C4-2B (cell line): Measurements from ENCODE around the gene MKKS.
A peak's percentile ranks its signal among the peaks of the same experiment; 100 is the strongest.

Source experiments
- H3K27ac ChIP-seq: fragments of 450-650 bp; 2 replicates; pipeline ENCODE4 v1.5.1; 2017
- CTCF ChIP-seq: fragments of 450-650 bp; conservative IDR thresholded peaks from 2 replicates; pipeline ENCODE4 v1.5.1; 2017; ENCODE audit warnings: mild to moderate bottlenecking
- ZFX ChIP-seq: fragments of 450-650 bp; IDR thresholded peaks from 2 replicates; pipeline ENCODE4 v1.6.1; 2017

Gene MKKS

GRCh38 chr20:10367693-10367942, 66.4 kb downstream of the MKKS start:
- no peak overlapping the region for H3K27ac ChIP-seq
- no peak for TF ChIP-seq CTCF
- no peak for TF ChIP-seq ZFX

DNA sequence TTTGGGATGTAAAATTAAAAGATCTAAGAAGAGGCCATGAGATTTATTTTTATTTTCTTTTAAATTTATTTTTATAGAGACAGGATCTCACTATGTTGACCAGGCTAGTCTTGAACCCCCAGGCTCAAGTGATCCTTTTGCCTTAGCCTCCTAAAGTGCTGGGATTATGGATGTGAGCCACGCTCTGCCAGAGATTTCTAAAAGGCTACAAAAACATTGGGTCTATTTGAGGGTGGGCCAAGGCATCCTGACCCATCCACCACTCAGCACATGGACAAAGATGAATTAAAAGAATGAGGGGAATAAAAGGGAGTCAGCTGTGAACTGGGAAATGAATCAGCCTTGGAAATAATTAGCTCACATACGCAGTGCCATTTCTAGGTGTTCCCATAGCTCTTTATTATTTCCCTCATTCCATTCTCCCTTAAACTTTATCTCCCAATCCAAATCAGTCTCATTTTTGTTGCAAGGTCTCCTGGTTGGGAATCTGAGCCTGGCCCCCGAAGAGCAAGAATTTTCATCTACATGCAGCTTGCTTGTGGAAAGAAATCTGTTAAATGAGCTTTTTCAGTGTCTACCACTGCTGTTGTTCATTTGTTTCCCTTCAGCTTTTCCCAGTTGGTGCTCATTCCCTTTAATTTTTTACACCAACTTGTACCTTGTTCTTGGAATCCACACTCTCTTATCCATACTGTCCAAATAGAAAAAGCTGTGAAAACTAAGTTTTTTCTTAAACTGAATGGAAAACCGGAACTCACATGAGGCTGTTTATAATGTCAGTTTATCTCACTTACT, 66.9 kb downstream of the MKKS start:
- H3K27ac ChIP-seq: no peak overlapping the region
- no peak for TF ChIP-seq CTCF

DNA sequence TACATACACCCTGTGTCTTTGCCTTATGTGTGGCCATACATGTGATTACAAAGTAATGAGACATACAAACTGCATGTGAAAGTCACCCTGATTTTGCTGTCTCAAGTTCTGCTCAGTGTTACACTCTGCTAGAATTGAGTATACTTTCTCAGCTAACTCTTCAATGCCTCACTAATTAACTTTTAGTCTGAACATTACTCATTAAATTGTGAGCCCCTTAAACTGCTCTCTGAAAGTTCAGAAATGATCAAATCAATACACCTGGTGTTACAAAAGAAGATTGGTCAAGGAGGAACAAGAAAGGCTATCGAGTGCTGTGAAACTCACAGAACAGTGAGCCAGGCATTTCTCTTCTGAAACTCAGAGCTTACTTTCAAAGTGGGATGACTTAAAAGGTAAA, 71.3 kb downstream of the MKKS start:
- H3K27ac ChIP-seq: no peak overlapping the region
- no peak for TF ChIP-seq ZFX
- no peak for TF ChIP-seq CTCF

DNA sequence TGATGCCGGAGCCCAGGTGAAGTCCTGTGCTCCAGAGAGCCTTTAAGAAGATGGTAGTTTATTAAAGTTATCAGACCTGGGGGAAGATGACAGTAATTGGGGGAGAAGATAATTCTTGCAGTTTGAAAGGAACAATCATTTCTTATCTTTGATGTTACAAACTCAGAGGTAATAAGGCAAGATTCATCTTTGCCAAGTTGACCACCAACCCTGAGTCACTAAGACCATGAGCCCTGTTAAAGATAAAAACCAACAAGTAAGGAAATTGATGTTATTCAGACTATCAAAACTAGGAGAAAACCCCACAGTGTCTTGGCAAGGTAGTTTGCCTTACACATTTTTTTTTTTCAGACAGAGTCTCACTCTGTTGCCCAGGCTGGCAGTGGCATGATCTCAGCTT, 73.1 kb downstream of the MKKS start:
- no peak overlapping the region for H3K27ac ChIP-seq
- no peak for TF ChIP-seq CTCF
- no peak for TF ChIP-seq ZFX

DNA sequence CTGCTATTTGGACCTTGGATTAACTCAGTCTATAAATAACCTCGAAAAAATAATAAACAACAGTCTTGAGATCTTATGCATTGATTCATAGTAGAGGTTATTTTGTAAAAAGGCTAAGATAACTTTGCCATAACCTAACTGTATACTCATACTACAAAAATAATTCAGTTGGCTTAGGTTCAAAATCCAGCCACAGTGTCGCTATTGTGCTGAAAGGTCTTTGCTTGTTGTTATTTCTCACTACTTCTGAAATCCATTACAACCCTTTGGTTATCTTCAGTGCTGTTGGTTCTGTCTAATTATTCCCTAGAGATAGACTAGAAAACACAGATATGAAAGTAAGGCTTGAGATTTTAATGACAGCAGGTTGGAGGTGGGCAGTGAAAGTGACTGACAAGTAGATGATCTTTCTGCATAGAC, 74.4 kb downstream of the MKKS start:
- TF ChIP-seq CTCF: no peak
- no peak for TF ChIP-seq ZFX
- no peak overlapping the region for H3K27ac ChIP-seq

DNA sequence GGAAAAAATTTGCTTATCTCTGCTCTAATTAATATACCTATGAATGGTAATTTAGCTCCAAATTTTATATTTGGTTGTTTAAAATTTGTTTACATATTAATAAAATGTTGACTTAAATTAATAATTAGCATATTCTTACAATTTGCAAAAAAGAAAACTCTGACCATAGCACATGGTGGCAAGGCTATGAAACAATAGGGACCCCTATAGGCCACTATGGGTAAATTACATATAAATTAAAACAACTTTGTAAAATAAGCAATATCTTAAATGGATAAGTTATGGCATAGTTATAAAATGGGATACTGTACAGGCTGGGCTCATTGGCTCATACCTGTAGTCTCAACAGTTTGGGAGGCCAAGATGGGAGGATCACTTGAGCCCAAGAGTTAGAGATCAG, 76.0 kb downstream of the MKKS start:
- TF ChIP-seq ZFX (no peak), CTCF (peak; percentile 34)
- no peak overlapping the region for H3K27ac ChIP-seq

DNA sequence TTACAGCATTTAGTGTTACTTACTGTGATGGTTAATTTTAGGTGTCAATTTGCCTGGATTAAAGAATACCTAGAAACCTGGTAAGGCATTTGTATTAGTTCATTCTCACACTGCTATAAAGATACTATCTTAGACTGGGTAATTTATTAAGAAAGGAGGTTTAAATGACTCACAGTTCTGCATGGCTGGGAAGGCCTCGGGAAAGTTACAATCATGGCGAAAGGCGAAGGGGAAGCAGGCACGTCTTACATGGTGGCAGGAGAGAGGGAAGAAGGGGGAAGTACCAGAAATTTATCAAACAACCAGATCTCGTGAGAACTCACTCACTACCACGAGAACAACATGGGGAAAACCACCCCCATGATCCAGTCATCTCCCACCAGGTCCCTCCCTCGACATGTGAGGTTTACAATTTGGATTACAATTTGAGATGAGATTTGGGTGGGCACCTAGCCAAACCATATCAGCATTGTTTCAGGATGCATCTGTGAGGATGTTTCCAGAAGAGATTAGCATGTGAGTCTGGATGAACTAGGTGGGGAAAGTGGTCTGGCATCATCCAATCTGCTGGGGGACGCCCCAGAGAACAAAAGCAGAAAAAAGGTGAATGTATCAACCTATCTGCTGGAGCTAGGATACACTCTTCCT, 76.8 kb downstream of the MKKS start:
- TF ChIP-seq ZFX: no peak
- no peak for TF ChIP-seq CTCF
- H3K27ac ChIP-seq: no peak overlapping the region
